Sigmoid colon (tissue), 7 donors: Measurements from ENCODE around the gene TJAP1. TPM values are rescaled to one million over a fixed set of nuclear protein-coding genes. Genes with fewer than 3 reads are reported as not detected.
A peak's percentile ranks its signal among the peaks of the same experiment; 100 is the strongest.

Source experiments
- DNase-seq: peaks from one replicate; pipeline ENCODE4 v3.0.0-alpha.2; 2019
- H3K27ac ChIP-seq, 4 donors: fragments of 200-600 bp; sonication (generic); one replicate each; pipeline ENCODE4 v1.5.1; 2016 to 2019; ENCODE audit warnings: mild to moderate bottlenecking in 1 of 4
- H3K27me3 ChIP-seq, 3 donors: fragments of 200-600 bp; sonication (generic); one replicate each; pipeline ENCODE4 v1.5.1; 2019; ENCODE audit warnings: mild to moderate bottlenecking in 1 of 3
- H3K36me3 ChIP-seq, 4 donors: fragments of 200-600 bp; sonication (generic); one replicate each; pipeline ENCODE4 v1.5.1; 2016 to 2019
- H3K4me1 ChIP-seq, 4 donors: fragments of 200-600 bp; sonication (generic); one replicate each; pipeline ENCODE4 v1.5.1; 2017 to 2019
- H3K4me3 ChIP-seq, 4 donors: fragments of 200-600 bp; sonication (generic); one replicate each; pipeline ENCODE4 v1.5.1; 2017 to 2019; ENCODE audit warnings: mild to moderate bottlenecking in 2 of 4, moderate library complexity in 1 of 4
- H3K9me3 ChIP-seq, 4 donors: fragments of 200-600 bp in 3 of 4; sonication (generic) in 3 of 4; one replicate each; pipeline versions ENCODE4 v1.5.1 to v1.6.1; 2013 to 2019
- CTCF ChIP-seq, 4 experiments: fragments of 450-650 bp in 3 of 4; fragments of 200-600 bp in 1 of 4; IDR thresholded peaks; one replicate each; pipeline ENCODE4 v1.5.1; 2016 to 2019; ENCODE audit warnings: antibody characterized with exemption in 4 of 4, mild to moderate bottlenecking in 3 of 4, moderate library complexity in 2 of 4
- EP300 ChIP-seq, 4 donors: sonication (generic); formaldehyde crosslinking; IDR thresholded peaks; one replicate each; pipeline ENCODE4 v1.6.1; 2017; ENCODE audit warnings: antibody characterized with exemption in 4 of 4
- POLR2A ChIP-seq, 2 donors: fragments of 450-650 bp; IDR thresholded peaks; one replicate each; pipeline ENCODE4 v1.6.1; 2016; ENCODE audit warnings: antibody characterized with exemption in 2 of 2, mild to moderate bottlenecking in 2 of 2, moderate library complexity in 2 of 2
- POLR2AphosphoS5 ChIP-seq, 4 donors: sonication (generic); formaldehyde crosslinking; IDR thresholded peaks; one replicate each; pipeline ENCODE4 v1.6.1; 2017; ENCODE audit warnings: antibody characterized with exemption in 4 of 4
- WGBS, 2 donors: extraction: QIAGEN DNeasy Blood & Tissue Kit; methylation state at CpG; one replicate each; pipeline ENCODE4 v1.1.7; 2013; 5-methylcytosine and 5-hydroxymethylcytosine counted together
- intact Hi-C: fragments of 100-400 bp; cut with DNase I; formaldehyde crosslinking; loops from one replicate; pipeline ENCODE4 v1.15.1; 2023
- polyA plus RNA-seq, 3 donors: library from polyadenylated mRNA; stranded (reverse); fragments of 200-250 nt; gene quantifications; one replicate each; pipeline ENCODE4 v1.2.3, GENCODE V29; 2013
- total RNA-seq, 4 donors: library from RNA; depleted of rRNA; stranded (reverse); fragments of >200 nt; gene quantifications; one replicate each; pipeline ENCODE4 v1.1.0, GENCODE V29; 2016
- donor health status: healthy with polysubstance abuse.
- donor health status: Bipolar disorder and iron deficiency.
- donor health status: healthy.

Gene TJAP1
- total and polyA plus RNA-seq, 7 donors: 3.0 to 27.1 (median 20.0) TPM

GRCh38 chr6:43506171-43506570, 28.8 kb downstream of the TJAP1 start:
- no peak overlapping the region for H3K4me3 ChIP-seq
- no peak for TF ChIP-seq POLR2A (IDR thresholded peaks at IDR 0.05)
- no peak for TF ChIP-seq CTCF (IDR thresholded peaks at IDR 0.05)
- no peak for TF ChIP-seq POLR2AphosphoS5 (IDR thresholded peaks at IDR 0.05)
- TF ChIP-seq EP300 (IDR thresholded peaks at IDR 0.05): no peak
- no peak for DNase-seq
- peaks cover 16 to 50% (median 37%) of the 10 kb centered on the region in 4 donors for H3K36me3 ChIP-seq
- peaks cover 0 to 25% (median 22%) of the 10 kb centered on the region in 4 donors for H3K4me1 ChIP-seq
- peak overlapping the region in 1 of 4 donors; percentile 26 for H3K27ac ChIP-seq
- peaks cover 0 to 14% (median 0%) of the 10 kb centered on the region in 3 donors for H3K27me3 ChIP-seq
- intact Hi-C loops: loop anchor here (1.0 to 5.0 kb wide), 5 partner anchors 29 to 279 kb away; partner anchors contain the start of genes DNPH1, TJAP1 and ZNF318
- no peaks in the 10 kb centered on the region for H3K9me3 ChIP-seq
- WGBS, 2 donors: 91 to 92% methylated on average over 3 of the region's 3 CpGs

GRCh38 chr6:43506667-43507471, 29.5 kb downstream of the TJAP1 start:
- intact Hi-C loops: loop anchor here (1.0 to 5.0 kb wide), 5 partner anchors 30 to 280 kb away; partner anchors contain the start of genes DNPH1, TJAP1 and ZNF318
- Histone ChIP-seq H3K36me3 (peaks cover 18 to 52% (median 39%) of the 10 kb centered on the region in 4 donors), H3K27me3 (peaks cover 0 to 14% (median 0%) of the 10 kb centered on the region in 3 donors), H3K27ac (peak overlapping the region in 1 of 4 donors; percentile 26), H3K9me3 (no peaks in the 10 kb centered on the region), H3K4me3 (no peak overlapping the region), H3K4me1 (peaks cover 0 to 25% (median 22%) of the 10 kb centered on the region in 4 donors)
- 20 to 30% methylated on average over 14 of the region's 14 CpGs for WGBS, 2 donors
- DNase-seq: peak; percentile 89
- TF ChIP-seq CTCF (IDR thresholded peaks at IDR 0.05) (peak; percentile 79 to 97 (median 92)), POLR2A (IDR thresholded peaks at IDR 0.05) (no peak)

GRCh38 chr6:43508481-43509141, 31.2 kb downstream of the TJAP1 start:
- no peak overlapping the region for H3K4me3 ChIP-seq
- H3K4me1 ChIP-seq: peaks cover 0 to 25% (median 22%) of the 10 kb centered on the region in 4 donors
- peaks cover 0 to 14% (median 0%) of the 10 kb centered on the region in 3 donors for H3K27me3 ChIP-seq
- no peak for DNase-seq
- intact Hi-C loops: loop anchor here (5.0 kb wide), 3 partner anchors 141 to 281 kb away; partner anchors contain the start of genes DNPH1 and ZNF318
- no peaks in the 10 kb centered on the region for H3K9me3 ChIP-seq
- 55 to 75% methylated on average over 8 of the region's 8 CpGs for WGBS, 2 donors
- H3K27ac ChIP-seq: no peak overlapping the region
- TF ChIP-seq POLR2AphosphoS5 (IDR thresholded peaks at IDR 0.05): no peak
- no peak for TF ChIP-seq EP300 (IDR thresholded peaks at IDR 0.05)
- TF ChIP-seq CTCF (IDR thresholded peaks at IDR 0.05): no peak
- no peak for TF ChIP-seq POLR2A (IDR thresholded peaks at IDR 0.05)
- peaks cover 20 to 52% (median 38%) of the 10 kb centered on the region in 4 donors for H3K36me3 ChIP-seq

GRCh38 chr6:43509142-43509983, 32.0 kb downstream of the TJAP1 start:
- Histone ChIP-seq H3K27ac (peak overlapping the region; percentile 63 to 71 (median 64)), H3K36me3 (peaks cover 24 to 52% (median 38%) of the 10 kb centered on the region in 4 donors), H3K4me1 (peaks cover 0 to 30% (median 25%) of the 10 kb centered on the region in 4 donors), H3K27me3 (peaks cover 0 to 14% (median 0%) of the 10 kb centered on the region in 3 donors), H3K4me3 (peak overlapping the region; percentile 50 to 86 (median 73)), H3K9me3 (no peaks in the 10 kb centered on the region)
- intact Hi-C loops: loop anchor here (5.0 kb wide), 3 partner anchors 142 to 282 kb away; partner anchors contain the start of genes DNPH1 and ZNF318
- WGBS, 2 donors: 5 to 9% methylated on average over 69 of the region's 69 CpGs
- DNase-seq: no peak
- TF ChIP-seq POLR2A (IDR thresholded peaks at IDR 0.05): no peak
